Adrenal gland (tissue), 12 donors: ENCODE data around the gene SLC34A1. TPM values are rescaled to one million over a fixed set of nuclear protein-coding genes. Genes with fewer than 3 reads are reported as not detected.

Experiments
- DNase-seq, 7 donors: peaks; one replicate each; pipeline ENCODE4 v3.0.0-alpha.2; 2019 to 2020
- H3K27ac ChIP-seq, 5 donors: fragments of 200-600 bp; sonication (generic) in 4 of 5; 1 replicate in 3 of 5; 2 replicates in 2 of 5; pipeline versions ENCODE4 v1.5.1 to v1.8.0; 2016 to 2020; ENCODE audit warnings: mild to moderate bottlenecking in 1 of 5
- H3K27me3 ChIP-seq: fragments of 200-600 bp; 2 replicates; pipeline ENCODE4 v1.8.0; 2021
- H3K36me3 ChIP-seq, 2 donors: fragments of 200-600 bp; replicated peaks in 1 of 2; 1 replicate in 1 of 2; 2 replicates in 1 of 2; pipeline versions ENCODE4 v1.5.1 to v1.8.0; 2018 to 2022
- H3K4me1 ChIP-seq, 2 donors: fragments of 200-600 bp; replicated peaks in 1 of 2; 1 replicate in 1 of 2; 2 replicates in 1 of 2; pipeline versions ENCODE4 v1.5.1 to v1.8.0; 2018 to 2021
- H3K4me3 ChIP-seq, 4 donors: fragments of 200-600 bp; sonication (generic) in 3 of 4; one replicate each; pipeline ENCODE4 v1.5.1; 2016 to 2018
- H3K9me3 ChIP-seq, 3 donors: fragments of 200-600 bp; sonication (generic) in 1 of 3; replicated peaks in 1 of 3; 1 replicate in 2 of 3; 2 replicates in 1 of 3; pipeline versions ENCODE4 v1.5.1 to v1.8.0; 2016 to 2021
- CTCF ChIP-seq, 6 experiments: fragments of 450-650 bp in 4 of 6; fragments of 200-600 bp in 2 of 6; sonication (generic) in 1 of 6; IDR thresholded peaks; 1 replicate in 5 of 6; 2 replicates in 1 of 6; pipeline versions ENCODE4 v1.5.1 to v1.8.0; 2016 to 2021; ENCODE audit warnings: antibody characterized with exemption in 6 of 6, mild to moderate bottlenecking in 2 of 6, moderate library complexity in 1 of 6
- POLR2A ChIP-seq, 2 donors: fragments of 450-650 bp; IDR thresholded peaks; one replicate each; pipeline ENCODE4 v1.6.1; 2017; ENCODE audit warnings: antibody characterized with exemption in 2 of 2, mild to moderate bottlenecking in 2 of 2, moderate library complexity in 1 of 2
- WGBS, 4 donors: extraction: QIAGEN DNeasy Blood & Tissue Kit in 2 of 4; methylation state at CpG; one replicate each; pipeline versions ENCODE4 v1.1.5 to v1.1.7; 2013 to 2017; 5-methylcytosine and 5-hydroxymethylcytosine counted together
- intact Hi-C, 2 donors: fragments of 100-400 bp; cut with DNase I; formaldehyde crosslinking; loops; one replicate each; pipeline versions ENCODE4 v1.14.1 to v1.15.0; 2022 to 2023
- polyA plus RNA-seq, 3 donors: library from polyadenylated mRNA; stranded (reverse); fragments of 200-250 nt in 2 of 3; fragments of 350-450 nt in 1 of 3; fragmentation: Illumina TruSeq in 1 of 3; extraction: RNeasy Lipid Tissue Mini Kit (QIAGEN cat#74804) in 1 of 3; gene quantifications; one replicate each; pipeline ENCODE4 v1.2.3, GENCODE V29; 2013 to 2014
- total RNA-seq, 9 donors: library from RNA; depleted of rRNA in 4 of 9; stranded (reverse); fragments of >200 nt in 4 of 9; fragments of 120-200 nt in 1 of 9; fragmentation: NEBNext Ultra II Directional in 1 of 9; extraction: Animal tissue kit (Norgen Biotek cat#: 25700) in 1 of 9; gene quantifications; one replicate each; pipeline versions ENCODE4 v1.1.0 to v1.2.4, GENCODE V29; 2013 to 2023
- donor health status: healthy with polysubstance abuse.
- donor health status: Bipolar disorder and iron deficiency.
- donor health status: DM: yes; HTN: yes; CAD: no.
- donor health status: DM: no; HTN: no; CAD: no.
- donor health status: DM: no; HTN: no; CAD: no.
- donor health status: DM: yes; HTN: yes; CAD: no.

The SLC34A1 gene
- total and polyA plus RNA-seq, 12 donors = not detected

GRCh38 chr5:177353093-177353492 is 31.1 kb upstream of the SLC34A1 start:
- WGBS, 4 donors = 60 to 70% (median 64%) methylated on average over 5 of the region's 5 CpGs
- Histone ChIP-seq H3K27me3 (no peaks in the 10 kb centered on the region), H3K9me3 (no peaks in the 10 kb centered on the region), H3K4me3 (no peak overlapping the region), H3K4me1 (peaks cover 17 to 21% of the 10 kb centered on the region in 2 donors), H3K27ac (no peak overlapping the region), H3K36me3 (peaks cover 0 to 3% of the 10 kb centered on the region in 2 donors)
- DNase-seq = no peak
- TF ChIP-seq POLR2A (IDR thresholded peaks at IDR 0.05) (no peak), CTCF (IDR thresholded peaks at IDR 0.05) (no peak)
- intact Hi-C loops = no loop called here

- DNase-seq = no peak
- Histone ChIP-seq H3K9me3 (no peaks in the 10 kb centered on the region), H3K27me3 (no peaks in the 10 kb centered on the region), H3K4me1 (peaks cover 17% of the 10 kb centered on the region in 2 donors), H3K36me3 (no peaks in the 10 kb centered on the region), H3K4me3 (no peak overlapping the region), H3K27ac (no peak overlapping the region)
- 85 to 94% (median 90%) methylated on average over 3 of the region's 3 CpGs for WGBS, 4 donors
- intact Hi-C loops = no loop called here
- no peak for TF ChIP-seq CTCF (IDR thresholded peaks at IDR 0.05)
- no peak for TF ChIP-seq POLR2A (IDR thresholded peaks at IDR 0.05)
These were observed 30.0 kb upstream of the SLC34A1 start for GRCh38 chr5:177354256-177354655.

- H3K9me3 ChIP-seq = no peaks in the 10 kb centered on the region
- intact Hi-C loops = no loop called here
- H3K27me3 ChIP-seq = no peaks in the 10 kb centered on the region
- 63 to 85% (median 74%) methylated on average over 3 of the region's 3 CpGs for WGBS, 4 donors
- H3K4me3 ChIP-seq = no peak overlapping the region
- TF ChIP-seq POLR2A (IDR thresholded peaks at IDR 0.05) (no peak), CTCF (IDR thresholded peaks at IDR 0.05) (no peak)
- peaks cover 12 to 17% of the 10 kb centered on the region in 2 donors for H3K4me1 ChIP-seq
- H3K36me3 ChIP-seq = no peaks in the 10 kb centered on the region
- H3K27ac ChIP-seq = no peak overlapping the region
- no peak for DNase-seq
These were observed 29.5 kb upstream of the SLC34A1 start for GRCh38 chr5:177354711-177355110.

- Histone ChIP-seq H3K4me3 (no peak overlapping the region), H3K27me3 (no peaks in the 10 kb centered on the region), H3K36me3 (no peaks in the 10 kb centered on the region), H3K9me3 (no peaks in the 10 kb centered on the region), H3K27ac (no peak overlapping the region), H3K4me1 (peaks cover 6 to 11% of the 10 kb centered on the region in 2 donors)
- intact Hi-C loops = no loop called here
- TF ChIP-seq POLR2A (IDR thresholded peaks at IDR 0.05) (no peak), CTCF (IDR thresholded peaks at IDR 0.05) (no peak)
- DNase-seq = no peak
- WGBS, 4 donors = 82 to 100% (median 98%) methylated on average over 1 of the region's 1 CpG
These were observed 28.9 kb upstream of the SLC34A1 start for GRCh38 chr5:177355162-177355867.
